ENCODE data around the gene BRWD1. TPM values are rescaled to one million over a fixed set of nuclear protein-coding genes. Genes with fewer than 3 reads are reported as not detected.

Gene BRWD1
- total RNA-seq, 6 experiments from 2014 or later: 18.6 to 26.7 (median 21.9) TPM

GRCh38 chr21:39142972-39143371 lies 170.5 kb downstream of the BRWD1 start:
- Histone ChIP-seq H3K9me3 (peaks cover 0 to 2% (median 0%) of the 10 kb centered on the region in 4 donors), H3K4me3 (no peak overlapping the region), H3K36me3 (no peaks in the 10 kb centered on the region), H3K4me1 (no peaks in the 10 kb centered on the region), H3K27ac (no peak overlapping the region), H3K27me3 (no peaks in the 10 kb centered on the region)
- WGBS (ENCODE audit: insufficient coverage, low coverage, low lambda C conversion rate, missing lambda C conversion rate): 78% methylated on average over 3 of the region's 3 CpGs
- no peak for DNase-seq
- intact Hi-C loops (cut with DNase I): loop anchor here (10.0 kb wide), 2 partner anchors 418 to 638 kb away; no protein-coding TSS in a partner anchor
- ATAC-seq: no peak
- TF ChIP-seq CTCF (IDR thresholded peaks at IDR 0.05) (no peak), POLR2A (IDR thresholded peaks at IDR 0.05) (no peak)

GRCh38 chr21:39141502-39141901 lies 171.9 kb downstream of the BRWD1 start:
- Histone ChIP-seq H3K4me1 (peaks cover 0 to 3% (median 0%) of the 10 kb centered on the region in 4 donors), H3K36me3 (no peaks in the 10 kb centered on the region), H3K9me3 (no peaks in the 10 kb centered on the region), H3K27ac (no peak overlapping the region), H3K27me3 (no peaks in the 10 kb centered on the region), H3K4me3 (no peak overlapping the region)
- 60% methylated on average over 3 of the region's 3 CpGs for WGBS (ENCODE audit: insufficient coverage, low coverage, low lambda C conversion rate, missing lambda C conversion rate)
- DNase-seq (no peak), ATAC-seq (no peak)
- intact Hi-C loops (cut with DNase I): loop anchor here (10.0 kb wide), 2 partner anchors 417 to 637 kb away; no protein-coding TSS in a partner anchor
- TF ChIP-seq POLR2A (IDR thresholded peaks at IDR 0.05): no peak
- no peak for TF ChIP-seq CTCF (IDR thresholded peaks at IDR 0.05)

- intact Hi-C loops (cut with DNase I): no loop called here
- no peaks in the 10 kb centered on the region for H3K36me3 ChIP-seq
- H3K27ac ChIP-seq: no peak overlapping the region
- H3K4me1 ChIP-seq: peaks cover 0 to 3% (median 0%) of the 10 kb centered on the region in 4 donors
- ATAC-seq (peak; percentile 65 to 85 (median 74)), DNase-seq (peak in 1 of 3 donors; percentile 41)
- WGBS (ENCODE audit: insufficient coverage, low coverage, low lambda C conversion rate, missing lambda C conversion rate): 64% methylated on average over 13 of the region's 14 CpGs
- no peaks in the 10 kb centered on the region for H3K27me3 ChIP-seq
- no peak overlapping the region for H3K4me3 ChIP-seq
- no peaks in the 10 kb centered on the region for H3K9me3 ChIP-seq
- no peak for TF ChIP-seq POLR2A (IDR thresholded peaks at IDR 0.05)
- peak in 1 of 4 donors; percentile 7 for TF ChIP-seq CTCF (IDR thresholded peaks at IDR 0.05)
Observed at GRCh38 chr21:39137248-39138178, 175.9 kb downstream of the BRWD1 start.

GRCh38 chr21:39136711-39137110 lies 176.7 kb downstream of the BRWD1 start:
- Histone ChIP-seq H3K27me3 (no peaks in the 10 kb centered on the region), H3K9me3 (no peaks in the 10 kb centered on the region), H3K27ac (no peak overlapping the region), H3K4me3 (no peak overlapping the region), H3K36me3 (no peaks in the 10 kb centered on the region), H3K4me1 (peaks cover 0 to 3% (median 0%) of the 10 kb centered on the region in 4 donors)
- ATAC-seq: no peak
- WGBS (ENCODE audit: insufficient coverage, low coverage, low lambda C conversion rate, missing lambda C conversion rate): 90% methylated on average over 3 of the region's 5 CpGs
- intact Hi-C loops (cut with DNase I): no loop called here
- no peak for DNase-seq
- no peak for TF ChIP-seq CTCF (IDR thresholded peaks at IDR 0.05)
- no peak for TF ChIP-seq POLR2A (IDR thresholded peaks at IDR 0.05)
